OCI-LY1 (cell line): ENCODE data around the gene TEC.

Experiments
- H2AFZ ChIP-seq: fragments of 200-600 bp; sonication (generic), shearing (Covaris generic); 2 replicates; pipeline ENCODE4 v1.6.0; 2014; ENCODE audit warnings: antibody characterized with exemption, mild to moderate bottlenecking, low read length
- H3F3A ChIP-seq: fragments of 200-600 bp; sonication (generic), shearing (Covaris generic); 2 replicates; pipeline ENCODE4 v1.6.0; 2014; ENCODE audit warnings: mild to moderate bottlenecking, antibody characterized with exemption, low read length, moderate library complexity; ENCODE audit not compliant: insufficient read depth
- H3K27ac ChIP-seq: fragments of 200-600 bp; sonication (generic); 2 replicates; pipeline ENCODE4 v1.5.1; 2014; ENCODE audit warnings: low read length, mixed run types, mild to moderate bottlenecking, low read depth; ENCODE audit not compliant: poor library complexity, severe bottlenecking
- H3K27me3 ChIP-seq: fragments of 200-600 bp; sonication (generic); 2 replicates; pipeline ENCODE4 v1.6.0; 2014; ENCODE audit warnings: antibody characterized with exemption, mild to moderate bottlenecking, low read length, moderate library complexity; ENCODE audit not compliant: insufficient read depth
- H3K36me3 ChIP-seq: fragments of 200-600 bp; sonication (generic); 2 replicates; pipeline ENCODE4 v1.6.1; 2014; ENCODE audit warnings: mild to moderate bottlenecking, antibody characterized with exemption, low read length, moderate library complexity, mixed read lengths; ENCODE audit not compliant: insufficient read depth
- H3K4me1 ChIP-seq: fragments of 200-600 bp; sonication (generic); 2 replicates; pipeline ENCODE4 v1.5.1; 2014; ENCODE audit warnings: mild to moderate bottlenecking, low read length, moderate library complexity; ENCODE audit not compliant: insufficient read depth, severe bottlenecking
- H3K4me2 ChIP-seq: fragments of 200-600 bp; sonication (generic), shearing (Covaris generic); 2 replicates; pipeline ENCODE4 v1.6.1; 2014; ENCODE audit warnings: low read length
- H3K4me3 ChIP-seq: fragments of 200-600 bp; sonication (generic); 2 replicates; pipeline ENCODE4 v1.5.1; 2014; ENCODE audit warnings: low read length, low read depth, mild to moderate bottlenecking, mixed read lengths; ENCODE audit not compliant: poor library complexity, severe bottlenecking
- H3K79me2 ChIP-seq: fragments of 200-600 bp; shearing (Covaris generic); 2 replicates; pipeline ENCODE4 v1.6.1; 2016; ENCODE audit warnings: mixed run types, low read length, mixed read lengths; ENCODE audit not compliant: insufficient read depth
- H3K9ac ChIP-seq: fragments of 200-600 bp; sonication (generic), shearing (Covaris generic); 2 replicates; pipeline ENCODE4 v1.6.1; 2014; ENCODE audit warnings: mild to moderate bottlenecking, low read length, mixed read lengths
- H3K9me2 ChIP-seq: fragments of 200-600 bp; sonication (generic), shearing (Covaris generic); 2 replicates; pipeline ENCODE4 v1.6.1; 2014; ENCODE audit warnings: low read depth, mild to moderate bottlenecking, low read length, mixed read lengths
- H3K9me3 ChIP-seq: fragments of 200-600 bp; shearing (Covaris generic); 2 replicates; pipeline ENCODE4 v1.6.1; 2014; ENCODE audit warnings: low read length, mixed read lengths
- H4K20me1 ChIP-seq: fragments of 200-600 bp; sonication (generic), shearing (Covaris generic); 2 replicates; pipeline ENCODE4 v1.6.0; 2016; ENCODE audit warnings: mild to moderate bottlenecking, low read length; ENCODE audit not compliant: insufficient read depth
- CTCF ChIP-seq: fragments of 200-600 bp; sonication (generic), shearing (Covaris generic); IDR thresholded peaks from 2 replicates; pipeline ENCODE4 v1.5.1; 2017; ENCODE audit warnings: mild to moderate bottlenecking, antibody characterized with exemption, low read length, moderate library complexity, mixed read lengths
- EZH2 ChIP-seq: fragments of 200-600 bp; sonication (generic), shearing (Covaris generic); IDR thresholded peaks from 2 replicates; pipeline ENCODE4 v1.8.0; 2017; ENCODE audit warnings: borderline replicate concordance, mixed run types, mild to moderate bottlenecking, antibody characterized with exemption, low read length, moderate library complexity, mixed read lengths

Gene TEC

GRCh38 chr4:48156423-48156822, 113.2 kb downstream of the TEC start:
- peaks cover 32% of the 10 kb centered on the region for H3K36me3 ChIP-seq
- no peaks in the 10 kb centered on the region for H3K9me2 ChIP-seq
- H3K4me1 ChIP-seq = no peaks in the 10 kb centered on the region
- no peak overlapping the region for H3K27ac ChIP-seq
- no peak overlapping the region for H3K4me3 ChIP-seq
- H3K27me3 ChIP-seq = no peaks in the 10 kb centered on the region
- no peaks in the 10 kb centered on the region for H3K79me2 ChIP-seq
- no peak overlapping the region for H3K4me2 ChIP-seq
- TF ChIP-seq EZH2 (no peak), CTCF (no peak)
- H3F3A ChIP-seq = no peaks in the 10 kb centered on the region
- peaks cover 13% of the 10 kb centered on the region; the same call in 1 of the 2 replicates for H3K9me3 ChIP-seq
- no peak overlapping the region for H3K9ac ChIP-seq
- no peak overlapping the region for H2AFZ ChIP-seq
- no peaks in the 10 kb centered on the region for H4K20me1 ChIP-seq

- Histone ChIP-seq H4K20me1 (no peaks in the 10 kb centered on the region), H2AFZ (no peak overlapping the region), H3K79me2 (no peaks in the 10 kb centered on the region), H3K27ac (no peak overlapping the region), H3K9me2 (no peaks in the 10 kb centered on the region), H3K4me1 (no peaks in the 10 kb centered on the region), H3K9ac (no peak overlapping the region), H3K9me3 (peaks cover 13% of the 10 kb centered on the region; the same call in 1 of the 2 replicates), H3K27me3 (no peaks in the 10 kb centered on the region), H3F3A (no peaks in the 10 kb centered on the region), H3K36me3 (peaks cover 27% of the 10 kb centered on the region), H3K4me2 (no peak overlapping the region), H3K4me3 (no peak overlapping the region)
- no peak for TF ChIP-seq EZH2
These were observed 115.7 kb downstream of the TEC start for GRCh38 chr4:48153791-48154550.

- peaks cover 25% of the 10 kb centered on the region for H3K36me3 ChIP-seq
- H3K9me3 ChIP-seq = peaks cover 13% of the 10 kb centered on the region; the same call in 1 of the 2 replicates
- no peak overlapping the region for H3K27ac ChIP-seq
- no peak overlapping the region for H3K4me2 ChIP-seq
- H3F3A ChIP-seq = no peaks in the 10 kb centered on the region
- no peak overlapping the region for H3K4me3 ChIP-seq
- H3K9ac ChIP-seq = no peak overlapping the region
- H3K9me2 ChIP-seq = no peaks in the 10 kb centered on the region
- H3K79me2 ChIP-seq = no peaks in the 10 kb centered on the region
- no peaks in the 10 kb centered on the region for H3K27me3 ChIP-seq
- no peaks in the 10 kb centered on the region for H4K20me1 ChIP-seq
- TF ChIP-seq EZH2 (no peak), CTCF (no peak)
- H2AFZ ChIP-seq = no peak overlapping the region
- H3K4me1 ChIP-seq = no peaks in the 10 kb centered on the region
These were observed 117.4 kb downstream of the TEC start for GRCh38 chr4:48152259-48152658.
